ENCODE results near the gene MRTFA. TPM values are rescaled to one million over a fixed set of nuclear protein-coding genes. Genes with fewer than 3 reads are reported as not detected.

The MRTFA gene
- total RNA-seq, 6 donors from 2014 or later, result 47.9 to 178 (median 61.3) TPM

- Histone ChIP-seq H3K9me3 (no peaks in the 10 kb centered on the region), H3K36me3 (peaks cover 0 to 10% (median 0%) of the 10 kb centered on the region in 4 donors), H3K4me1 (no peaks in the 10 kb centered on the region), H3K27ac (no peak overlapping the region), H3K27me3 (no peaks in the 10 kb centered on the region), H3K4me3 (no peak overlapping the region)
- WGBS, 2 donors, result 94% methylated on average over 7 of the region's 7 CpGs
- ATAC-seq (ENCODE audit: low FRiP score in 2 of 2), result no peak
- no peak for DNase-seq
- no peak for TF ChIP-seq CTCF (IDR thresholded peaks at IDR 0.05)
- TF ChIP-seq POLR2AphosphoS5 (IDR thresholded peaks at IDR 0.05), result no peak
- TF ChIP-seq EP300 (IDR thresholded peaks at IDR 0.05), result no peak
- no peak for TF ChIP-seq POLR2A (IDR thresholded peaks at IDR 0.05)
These were observed 83.4 kb downstream of the MRTFA start for GRCh38 chr22:40553014-40553554.

- DNase-seq (no peak), ATAC-seq (ENCODE audit: low FRiP score in 2 of 2) (no peak)
- no peak overlapping the region for H3K27ac ChIP-seq
- no peaks in the 10 kb centered on the region for H3K9me3 ChIP-seq
- no peak overlapping the region for H3K4me3 ChIP-seq
- 88 to 90% methylated on average over 9 of the region's 9 CpGs for WGBS, 2 donors
- TF ChIP-seq POLR2AphosphoS5 (IDR thresholded peaks at IDR 0.05) (no peak), EP300 (IDR thresholded peaks at IDR 0.05) (no peak), CTCF (IDR thresholded peaks at IDR 0.05) (no peak), POLR2A (IDR thresholded peaks at IDR 0.05) (no peak)
- H3K27me3 ChIP-seq, result no peaks in the 10 kb centered on the region
- peaks cover 0 to 14% (median 0%) of the 10 kb centered on the region in 4 donors for H3K36me3 ChIP-seq
- H3K4me1 ChIP-seq, result no peaks in the 10 kb centered on the region
These were observed 84.4 kb downstream of the MRTFA start for GRCh38 chr22:40552070-40552469.

GRCh38 chr22:40547729-40548143 lies 88.8 kb downstream of the MRTFA start:
- no peak for DNase-seq
- H3K4me3 ChIP-seq, result no peak overlapping the region
- H3K27ac ChIP-seq, result no peak overlapping the region
- no peaks in the 10 kb centered on the region for H3K27me3 ChIP-seq
- no peak for ATAC-seq (ENCODE audit: low FRiP score in 2 of 2)
- peaks cover 0 to 9% (median 6%) of the 10 kb centered on the region in 4 donors for H3K4me1 ChIP-seq
- peaks cover 0 to 22% (median 0%) of the 10 kb centered on the region in 4 donors for H3K36me3 ChIP-seq
- no peak for TF ChIP-seq EP300 (IDR thresholded peaks at IDR 0.05)
- TF ChIP-seq POLR2A (IDR thresholded peaks at IDR 0.05), result no peak
- TF ChIP-seq POLR2AphosphoS5 (IDR thresholded peaks at IDR 0.05), result no peak
- no peak for TF ChIP-seq CTCF (IDR thresholded peaks at IDR 0.05)
- no peaks in the 10 kb centered on the region for H3K9me3 ChIP-seq
- 92% methylated on average over 4 of the region's 4 CpGs for WGBS, 2 donors

- Histone ChIP-seq H3K36me3 (peaks cover 0 to 12% (median 0%) of the 10 kb centered on the region in 4 donors), H3K4me3 (no peak overlapping the region), H3K27ac (no peak overlapping the region), H3K27me3 (no peaks in the 10 kb centered on the region), H3K9me3 (no peaks in the 10 kb centered on the region), H3K4me1 (peaks cover 0 to 13% (median 7%) of the 10 kb centered on the region in 4 donors)
- WGBS, 2 donors, result 97 to 100% methylated on average over 2 of the region's 2 CpGs
- no peak for DNase-seq
- ATAC-seq (ENCODE audit: low FRiP score in 2 of 2), result no peak
- TF ChIP-seq POLR2A (IDR thresholded peaks at IDR 0.05) (no peak), CTCF (IDR thresholded peaks at IDR 0.05) (no peak), POLR2AphosphoS5 (IDR thresholded peaks at IDR 0.05) (no peak), EP300 (IDR thresholded peaks at IDR 0.05) (no peak)
These were observed 91.8 kb downstream of the MRTFA start for GRCh38 chr22:40544758-40545157.
